IMR-90 (cell line): Measurements from ENCODE around the gene CXCL1. TPM values are rescaled to one million over a fixed set of nuclear protein-coding genes. Genes with fewer than 3 reads are reported as not detected.

Source experiments
- ATAC-seq: fragments of 200-7000 bp; cut with Tn5 transposase; 2 replicates; pipeline ENCODE4 v1.9.1; 2020; ENCODE audit warnings: low read depth, mild to moderate bottlenecking, moderate library complexity
- BruUV-seq: library from RNA; stranded (reverse); fragments of 400-500 nt; replicated peaks from 2 replicates; lab custom pipeline; 2021; lab: Mats Ljungman, UMichigan
- CTCF ChIA-PET: fragments of 300-600 bp; formaldehyde crosslinking; extraction: SDS; loops from one replicate; lab custom pipeline; 2021; ENCODE audit warnings: antibody characterized with exemption; lab: Yijun Ruan, JAX
- POLR2A ChIA-PET: fragments of 300-600 bp; sonication (Branson Sonifier 250); formaldehyde crosslinking; loops from one replicate; lab custom pipeline; 2022; ENCODE audit warnings: antibody characterized with exemption; ENCODE audit not compliant: unreplicated experiment; lab: Charles Lee
- DNase-seq: peaks from one replicate; pipeline ENCODE4 v3.0.0; 2013
- H2AFZ ChIP-seq: replicated peaks from 2 replicates; pipeline ENCODE3; 2013; ENCODE audit warnings: low read length, mild to moderate bottlenecking; ENCODE audit not compliant: poor library complexity
- H2AK5ac ChIP-seq: 2 replicates; pipeline ENCODE4 v1.6.1; 2013; ENCODE audit warnings: low read depth, low read length, inconsistent platforms
- H2AK9ac ChIP-seq: replicated peaks from 2 replicates; pipeline ENCODE3; 2013; ENCODE audit warnings: mild to moderate bottlenecking, low read depth, low read length, moderate library complexity; ENCODE audit not compliant: poor library complexity
- H2BK120ac ChIP-seq: 2 replicates; pipeline ENCODE4 v1.6.1; 2013; ENCODE audit warnings: low read depth, low read length, inconsistent platforms
- H2BK15ac ChIP-seq: 3 replicates; pipeline ENCODE4 v1.6.1; 2013; ENCODE audit warnings: low read depth, low read length, inconsistent platforms
- H2BK20ac ChIP-seq: 2 replicates; pipeline ENCODE4 v1.6.1; 2013; ENCODE audit warnings: low read depth, mild to moderate bottlenecking, inconsistent platforms, low read length, moderate library complexity
- H2BK5ac ChIP-seq: 2 replicates; pipeline ENCODE4 v1.6.1; 2013; ENCODE audit warnings: mild to moderate bottlenecking, low read depth, low read length, inconsistent platforms; ENCODE audit not compliant: poor library complexity, severe bottlenecking
- H3K14ac ChIP-seq: replicated peaks from 2 replicates; pipeline ENCODE4 v1.6.1; 2013; ENCODE audit warnings: low read depth, low read length, inconsistent platforms
- H3K18ac ChIP-seq: 2 replicates; pipeline ENCODE4 v1.6.1; 2013; ENCODE audit warnings: low read depth, low read length, control low read depth
- H3K23ac ChIP-seq: 2 replicates; pipeline ENCODE4 v1.6.1; 2013; ENCODE audit warnings: low read depth, low read length, inconsistent platforms
- H3K27ac ChIP-seq: 2 replicates; pipeline ENCODE4 v1.5.1; 2013; ENCODE audit warnings: mild to moderate bottlenecking, control low read depth, low read length; ENCODE audit not compliant: insufficient read depth
- H3K27me3 ChIP-seq: 2 replicates; pipeline ENCODE4 v1.6.1; 2013; ENCODE audit warnings: low read length; ENCODE audit not compliant: control insufficient read depth, insufficient read depth
- H3K36me3 ChIP-seq: 2 replicates; pipeline ENCODE4 v1.6.1; 2013; ENCODE audit warnings: low read length, mixed read lengths; ENCODE audit not compliant: control insufficient read depth, insufficient read depth
- H3K4ac ChIP-seq: 2 replicates; pipeline ENCODE4 v1.6.1; 2013; ENCODE audit warnings: low read depth, low read length, inconsistent platforms
- H3K4me1 ChIP-seq: 2 replicates; pipeline ENCODE4 v1.6.1; 2013; ENCODE audit warnings: low read length, mixed read lengths; ENCODE audit not compliant: control insufficient read depth, insufficient read depth
- H3K4me2 ChIP-seq: 2 replicates; pipeline ENCODE4 v1.6.1; 2013; ENCODE audit warnings: low read depth, mild to moderate bottlenecking, control low read depth, low read length, moderate library complexity
- H3K4me3 ChIP-seq: 2 replicates; pipeline ENCODE4 v1.5.1; 2013; ENCODE audit warnings: low read depth, mild to moderate bottlenecking, control low read depth, low read length, moderate library complexity; ENCODE audit not compliant: insufficient read depth
- H3K56ac ChIP-seq: 2 replicates; pipeline ENCODE4 v1.6.1; 2013; ENCODE audit warnings: low read length, inconsistent platforms; ENCODE audit not compliant: insufficient read depth; ENCODE audit errors: extremely low read depth
- H3K79me1 ChIP-seq, 2 experiments: 2 replicates each; pipeline ENCODE4 v1.6.1; 2013; ENCODE audit warnings: low read length in 2 of 2, inconsistent platforms in 1 of 2, low read depth in 1 of 2
- H3K9ac ChIP-seq: 2 replicates; pipeline ENCODE4 v1.6.1; 2013; ENCODE audit warnings: low read depth, low read length, control low read depth
- H3K9me1 ChIP-seq: 2 replicates; pipeline ENCODE4 v1.6.1; 2013; ENCODE audit warnings: low read length, inconsistent platforms; ENCODE audit not compliant: insufficient read depth
- H3K9me3 ChIP-seq: 2 replicates; pipeline ENCODE4 v1.6.1; 2013; ENCODE audit warnings: low read length; ENCODE audit not compliant: control insufficient read depth, insufficient read depth
- H4K20me1 ChIP-seq: 2 replicates; pipeline ENCODE4 v1.6.1; 2013; ENCODE audit warnings: low read length, inconsistent platforms; ENCODE audit not compliant: insufficient read depth
- H4K5ac ChIP-seq: 2 replicates; pipeline ENCODE4 v1.6.1; 2013; ENCODE audit warnings: mild to moderate bottlenecking, low read depth, low read length, control low read depth
- H4K8ac ChIP-seq, 2 experiments: 2 replicates each; pipeline ENCODE4 v1.6.1; 2013; ENCODE audit warnings: low read depth in 2 of 2, low read length in 2 of 2, control low read depth in 1 of 2, inconsistent platforms in 1 of 2
- H4K91ac ChIP-seq: 2 replicates; pipeline ENCODE4 v1.6.1; 2013; ENCODE audit warnings: low read depth, low read length, inconsistent platforms; ENCODE audit not compliant: insufficient read depth
- BHLHE40 ChIP-seq: fragments of 150-350 bp; IDR thresholded peaks from 2 replicates; pipeline ENCODE4 v1.6.1; 2016; ENCODE audit warnings: mild to moderate bottlenecking, low read depth, low read length
- CEBPB ChIP-seq: IDR thresholded peaks from 2 replicates; pipeline ENCODE4 v1.6.1; 2012; ENCODE audit warnings: low read depth, low read length, improper control_type of control experiment
- CHD1 ChIP-seq: IDR thresholded peaks from 2 replicates; pipeline ENCODE4 v1.6.1; 2012; ENCODE audit warnings: low read depth, low read length, improper control_type of control experiment
- FOS ChIP-seq: fragments of 150-350 bp; IDR thresholded peaks from 2 replicates; pipeline ENCODE4 v1.6.1; 2016; ENCODE audit warnings: low read depth, low read length
- MAFK ChIP-seq: IDR thresholded peaks from 2 replicates; pipeline ENCODE4 v1.6.1; 2012; ENCODE audit warnings: low read depth, low read length, improper control_type of control experiment
- MAZ ChIP-seq: IDR thresholded peaks from 2 replicates; pipeline ENCODE4 v1.6.1; 2012; ENCODE audit warnings: low read depth, mild to moderate bottlenecking, low read length, improper control_type of control experiment, moderate library complexity, borderline replicate concordance
- MXI1 ChIP-seq: IDR thresholded peaks from 2 replicates; pipeline ENCODE4 v1.6.1; 2012; ENCODE audit warnings: low read depth, mild to moderate bottlenecking, low read length, moderate library complexity, borderline replicate concordance
- NFE2L2 ChIP-seq: fragments of 150-350 bp; IDR thresholded peaks from 2 replicates; pipeline ENCODE4 v1.6.1; 2016; ENCODE audit warnings: low read depth, mild to moderate bottlenecking, low read length
- POLR2A ChIP-seq: IDR thresholded peaks from 2 replicates; pipeline ENCODE4 v1.6.1; 2012; ENCODE audit warnings: mild to moderate bottlenecking, low read depth, low read length
- RAD21 ChIP-seq: IDR thresholded peaks from 2 replicates; pipeline ENCODE4 v1.6.1; 2012; ENCODE audit warnings: low read length, improper control_type of control experiment
- RCOR1 ChIP-seq: IDR thresholded peaks from 2 replicates; pipeline ENCODE4 v1.6.1; 2012; ENCODE audit warnings: mild to moderate bottlenecking, low read length, improper control_type of control experiment; ENCODE audit not compliant: insufficient replicate concordance
- RFX5 ChIP-seq: IDR thresholded peaks from 2 replicates; pipeline ENCODE4 v1.8.0; 2012; ENCODE audit warnings: low read depth, mild to moderate bottlenecking, low read length, moderate library complexity
- SMC3 ChIP-seq: fragments of 150-350 bp; IDR thresholded peaks from 2 replicates; pipeline ENCODE4 v1.6.1; 2016; ENCODE audit warnings: low read depth, mild to moderate bottlenecking, antibody characterized with exemption, low read length, moderate library complexity
- WGBS, 2 experiments: methylation state at CpG; one replicate each; pipeline versions ENCODE4 v1.1.5 to v1.1.7; 2013; ENCODE audit warnings: missing lambda C conversion rate in 2 of 2; ENCODE audit not compliant: insufficient read length in 1 of 2; ENCODE audit errors: extremely low coverage in 2 of 2; 5-methylcytosine and 5-hydroxymethylcytosine counted together
- dilution Hi-C: fragments of 300-500 bp; cut with HindIII; formaldehyde crosslinking; loops from one replicate; pipeline ENCODE4 v1.14.3; 2018; ENCODE audit warnings: low sequenced_read_pairs; ENCODE audit not compliant: unreplicated experiment
- in situ Hi-C: fragments of 300-500 bp; cut with MboI; formaldehyde crosslinking; loops from 3 replicates; pipeline ENCODE4 v1.14.3; 2019; ENCODE audit warnings: low sequenced_read_pairs, inconsistent platforms, mixed read lengths
- intact Hi-C: fragments of 100-400 bp; cut with micrococcal nuclease; formaldehyde crosslinking; loops from 2 replicates; pipeline ENCODE4 v1.10.0; 2022
- polyA plus RNA-seq, 3 experiments: library from polyadenylated mRNA; depleted of rRNA; stranded (reverse); fragments of >200 nt; gene quantifications; 2 replicates each; pipeline ENCODE4 v1.2.3, GENCODE V29; 2012; ENCODE audit warnings: low replicate concordance in 1 of 3
- total RNA-seq: library from RNA; depleted of rRNA; stranded (reverse); fragments of >200 nt; gene quantifications from 2 replicates; pipeline ENCODE4 v1.2.3, GENCODE V29; 2012
- TF ChIP-seq, protein P1 (sequence below): fragments of 150-350 bp; IDR thresholded peaks from 2 replicates; pipeline ENCODE4 v1.6.1; 2016; ENCODE audit warnings: low read depth, mild to moderate bottlenecking, low read length, moderate library complexity, borderline replicate concordance
- TF ChIP-seq, protein P2 (sequence below): conservative IDR thresholded peaks from 2 replicates; pipeline ENCODE4 v1.5.1; 2012; ENCODE audit warnings: mild to moderate bottlenecking, low read depth, low read length, improper control_type of control experiment
- TF ChIP-seq, protein P3 (sequence below): fragments of 150-350 bp; IDR thresholded peaks from 2 replicates; pipeline ENCODE4 v1.6.1; 2017; ENCODE audit warnings: mild to moderate bottlenecking, antibody characterized with exemption, low read length, low read depth

Gene CXCL1
- total and polyA plus RNA-seq, 2 of the 4 experiments (the other 2 are of a cell fraction): 2.0 TPM; not detected in 1

DNA sequence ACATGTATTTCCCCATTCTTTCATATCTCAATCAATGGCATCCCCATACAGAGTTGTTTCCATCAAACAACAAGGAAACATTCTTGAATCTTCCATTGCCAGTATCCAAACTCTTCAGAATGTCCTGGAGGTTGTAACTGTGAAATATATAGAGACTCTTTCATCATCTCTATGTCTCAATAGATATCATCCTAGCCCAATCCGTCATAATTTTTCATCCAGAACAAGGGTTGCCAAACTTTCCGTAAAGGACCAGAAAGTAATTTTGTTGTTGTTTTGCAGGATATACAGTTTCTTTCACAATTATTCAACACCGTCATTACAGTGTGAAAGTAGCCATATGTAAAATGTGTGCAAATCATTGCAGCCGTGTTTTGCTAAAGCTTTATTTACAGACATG lies 47.9 kb upstream of the CXCL1 start:
- no peak overlapping the region for H3K9ac ChIP-seq
- H2BK5ac ChIP-seq: no peak overlapping the region
- H4K5ac ChIP-seq: no peak overlapping the region
- H2AFZ ChIP-seq: no peak overlapping the region
- ATAC-seq (no peak), DNase-seq (no peak)
- no peaks in the 10 kb centered on the region for H3K36me3 ChIP-seq
- H2BK20ac ChIP-seq: no peak overlapping the region
- CTCF ChIA-PET: no interaction called here
- H3K18ac ChIP-seq: no peak overlapping the region
- in situ Hi-C loops (no loop called here), intact Hi-C loops (no loop called here), dilution Hi-C loops (no loop called here)
- no peak for TF ChIP-seq RCOR1
- TF ChIP-seq MAFK: no peak
- no peak for TF ChIP-seq CHD1
- TF ChIP-seq MAZ: no peak
- TF ChIP-seq RAD21: no peak
- TF ChIP-seq, protein P1, sequence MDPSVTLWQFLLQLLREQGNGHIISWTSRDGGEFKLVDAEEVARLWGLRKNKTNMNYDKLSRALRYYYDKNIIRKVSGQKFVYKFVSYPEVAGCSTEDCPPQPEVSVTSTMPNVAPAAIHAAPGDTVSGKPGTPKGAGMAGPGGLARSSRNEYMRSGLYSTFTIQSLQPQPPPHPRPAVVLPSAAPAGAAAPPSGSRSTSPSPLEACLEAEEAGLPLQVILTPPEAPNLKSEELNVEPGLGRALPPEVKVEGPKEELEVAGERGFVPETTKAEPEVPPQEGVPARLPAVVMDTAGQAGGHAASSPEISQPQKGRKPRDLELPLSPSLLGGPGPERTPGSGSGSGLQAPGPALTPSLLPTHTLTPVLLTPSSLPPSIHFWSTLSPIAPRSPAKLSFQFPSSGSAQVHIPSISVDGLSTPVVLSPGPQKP: no peak
- no peak for TF ChIP-seq POLR2A
- no peak for TF ChIP-seq MXI1
- TF ChIP-seq FOS: no peak
- TF ChIP-seq NFE2L2: no peak
- no peak for TF ChIP-seq BHLHE40
- TF ChIP-seq, protein P2, sequence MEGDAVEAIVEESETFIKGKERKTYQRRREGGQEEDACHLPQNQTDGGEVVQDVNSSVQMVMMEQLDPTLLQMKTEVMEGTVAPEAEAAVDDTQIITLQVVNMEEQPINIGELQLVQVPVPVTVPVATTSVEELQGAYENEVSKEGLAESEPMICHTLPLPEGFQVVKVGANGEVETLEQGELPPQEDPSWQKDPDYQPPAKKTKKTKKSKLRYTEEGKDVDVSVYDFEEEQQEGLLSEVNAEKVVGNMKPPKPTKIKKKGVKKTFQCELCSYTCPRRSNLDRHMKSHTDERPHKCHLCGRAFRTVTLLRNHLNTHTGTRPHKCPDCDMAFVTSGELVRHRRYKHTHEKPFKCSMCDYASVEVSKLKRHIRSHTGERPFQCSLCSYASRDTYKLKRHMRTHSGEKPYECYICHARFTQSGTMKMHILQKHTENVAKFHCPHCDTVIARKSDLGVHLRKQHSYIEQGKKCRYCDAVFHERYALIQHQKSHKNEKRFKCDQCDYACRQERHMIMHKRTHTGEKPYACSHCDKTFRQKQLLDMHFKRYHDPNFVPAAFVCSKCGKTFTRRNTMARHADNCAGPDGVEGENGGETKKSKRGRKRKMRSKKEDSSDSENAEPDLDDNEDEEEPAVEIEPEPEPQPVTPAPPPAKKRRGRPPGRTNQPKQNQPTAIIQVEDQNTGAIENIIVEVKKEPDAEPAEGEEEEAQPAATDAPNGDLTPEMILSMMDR: no peak
- TF ChIP-seq SMC3: no peak
- TF ChIP-seq, protein P3, sequence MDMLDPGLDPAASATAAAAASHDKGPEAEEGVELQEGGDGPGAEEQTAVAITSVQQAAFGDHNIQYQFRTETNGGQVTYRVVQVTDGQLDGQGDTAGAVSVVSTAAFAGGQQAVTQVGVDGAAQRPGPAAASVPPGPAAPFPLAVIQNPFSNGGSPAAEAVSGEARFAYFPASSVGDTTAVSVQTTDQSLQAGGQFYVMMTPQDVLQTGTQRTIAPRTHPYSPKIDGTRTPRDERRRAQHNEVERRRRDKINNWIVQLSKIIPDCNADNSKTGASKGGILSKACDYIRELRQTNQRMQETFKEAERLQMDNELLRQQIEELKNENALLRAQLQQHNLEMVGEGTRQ: no peak
- TF ChIP-seq CEBPB: no peak
- TF ChIP-seq RFX5: no peak
- no peak overlapping the region for H3K4me2 ChIP-seq
- no peak overlapping the region for H4K8ac ChIP-seq
- H2BK120ac ChIP-seq: no peak overlapping the region
- no peak overlapping the region for H3K4ac ChIP-seq
- no peak overlapping the region for H3K14ac ChIP-seq
- no peak overlapping the region for H4K91ac ChIP-seq
- H2AK9ac ChIP-seq: no peak overlapping the region
- BruUV-seq: no TSS peak
- no peaks in the 10 kb centered on the region for H3K79me1 ChIP-seq
- H3K4me3 ChIP-seq: no peak overlapping the region
- POLR2A ChIA-PET: no interaction called here
- no peak overlapping the region for H2AK5ac ChIP-seq
- H3K4me1 ChIP-seq: 0 out of 2 replicates have a peak, but pooled peaks cover 1% of the 10 kb centered on the region
- H3K27me3 ChIP-seq: no peaks in the 10 kb centered on the region
- WGBS, 2 experiments: no CpG with 5 or more reads among the region's 4 CpGs
- H3K56ac ChIP-seq: no peak overlapping the region
- no peaks in the 10 kb centered on the region for H3K9me3 ChIP-seq
- no peak overlapping the region for H3K27ac ChIP-seq
- no peak overlapping the region for H2BK15ac ChIP-seq
- no peak overlapping the region for H3K23ac ChIP-seq
- H3K9me1 ChIP-seq: no peaks in the 10 kb centered on the region
- no peaks in the 10 kb centered on the region for H4K20me1 ChIP-seq
